Tibial artery (tissue), 4 donors: ENCODE results near the gene DYNC1I2.

ENCODE experiments used
- DNase-seq, 2 donors: peaks; one replicate each; pipeline ENCODE4 v3.0.0-alpha.2; 2019
- H3K27ac ChIP-seq, 2 donors: fragments of 200-600 bp; sonication (generic) in 1 of 2; 1 replicate in 1 of 2; 2 replicates in 1 of 2; pipeline ENCODE4 v1.5.1; 2018 to 2019; ENCODE audit warnings: mild to moderate bottlenecking in 1 of 2
- H3K27me3 ChIP-seq, 2 donors: fragments of 200-600 bp; sonication (generic) in 1 of 2; one replicate each; pipeline versions ENCODE4 v1.5.1 to v1.6.0; 2016 to 2019
- H3K36me3 ChIP-seq, 3 donors: fragments of 200-600 bp; sonication (generic) in 2 of 3; one replicate each; pipeline ENCODE4 v1.5.1; 2016 to 2019; ENCODE audit warnings: mild to moderate bottlenecking in 2 of 3
- H3K4me1 ChIP-seq, 4 donors: fragments of 200-600 bp; sonication (generic) in 2 of 4; 1 replicate in 3 of 4; 2 replicates in 1 of 4; pipeline ENCODE4 v1.5.1; 2016 to 2019
- H3K4me3 ChIP-seq, 2 donors: fragments of 200-600 bp; sonication (generic) in 1 of 2; 1 replicate in 1 of 2; 2 replicates in 1 of 2; pipeline ENCODE4 v1.5.1; 2018 to 2019; ENCODE audit warnings: mild to moderate bottlenecking in 2 of 2
- H3K9me3 ChIP-seq, 3 donors: fragments of 200-600 bp; sonication (generic) in 1 of 3; one replicate each; pipeline ENCODE4 v1.5.1; 2016 to 2019
- CTCF ChIP-seq, 2 experiments: fragments of 200-600 bp in 1 of 2; fragments of 450-650 bp in 1 of 2; IDR thresholded peaks; one replicate each; pipeline ENCODE4 v1.5.1; 2017 to 2019; ENCODE audit warnings: antibody characterized with exemption in 2 of 2, mild to moderate bottlenecking in 1 of 2, moderate library complexity in 1 of 2
- intact Hi-C: fragments of 100-400 bp; cut with DNase I; formaldehyde crosslinking; loops from one replicate; pipeline ENCODE4 v1.15.0; 2023; ENCODE audit warnings: low total_unique reads

The DYNC1I2 gene

GRCh38 chr2:171792886-171793580 lies 105.8 kb downstream of the DYNC1I2 start:
- H3K4me1 ChIP-seq = no peaks in the 10 kb centered on the region
- intact Hi-C loops = no loop called here
- no peaks in the 10 kb centered on the region for H3K27me3 ChIP-seq
- H3K36me3 ChIP-seq = peaks cover 24 to 52% (median 45%) of the 10 kb centered on the region in 3 donors
- TF ChIP-seq CTCF (IDR thresholded peaks at IDR 0.05) = no peak
- H3K27ac ChIP-seq = no peak overlapping the region
- H3K9me3 ChIP-seq = no peaks in the 10 kb centered on the region
- DNase-seq = no peak
- no peak overlapping the region for H3K4me3 ChIP-seq

- Histone ChIP-seq H3K27me3 (no peaks in the 10 kb centered on the region), H3K4me1 (no peaks in the 10 kb centered on the region), H3K36me3 (peaks cover 24 to 51% (median 39%) of the 10 kb centered on the region in 3 donors), H3K9me3 (no peaks in the 10 kb centered on the region), H3K4me3 (no peak overlapping the region), H3K27ac (no peak overlapping the region)
- TF ChIP-seq CTCF (IDR thresholded peaks at IDR 0.05) = no peak
- intact Hi-C loops = no loop called here
- no peak for DNase-seq
Measured at GRCh38 chr2:171793691-171794678, 106.7 kb downstream of the DYNC1I2 start.

- Histone ChIP-seq H3K4me3 (no peak overlapping the region), H3K36me3 (peaks cover 29 to 49% (median 39%) of the 10 kb centered on the region in 3 donors), H3K27me3 (no peaks in the 10 kb centered on the region), H3K27ac (no peak overlapping the region), H3K4me1 (no peaks in the 10 kb centered on the region), H3K9me3 (no peaks in the 10 kb centered on the region)
- no peak for TF ChIP-seq CTCF (IDR thresholded peaks at IDR 0.05)
- intact Hi-C loops = no loop called here
- DNase-seq = no peak
Measured at GRCh38 chr2:171794918-171795317, 107.6 kb downstream of the DYNC1I2 start.
